HEK293 (cell line): ENCODE measurements around the gene TRIM40.

ENCODE experiments used
- BCL11A ChIP-seq: fragments of 450-650 bp; formaldehyde crosslinking; IDR thresholded peaks from 2 replicates; pipeline ENCODE4 v1.5.1; 2016; ENCODE audit warnings: low read depth, missing biosample characterization, missing genetic modification characterization
- CTCF ChIP-seq: fragments of 450-650 bp; formaldehyde crosslinking; IDR thresholded peaks from 2 replicates; pipeline ENCODE4 v1.5.1; 2016; ENCODE audit warnings: missing biosample characterization, missing genetic modification characterization
- TRIM28 ChIP-seq: IDR thresholded peaks from 2 replicates; pipeline ENCODE4 v1.6.1; 2011; ENCODE audit warnings: low read length, control low read depth, borderline replicate concordance
- ZBTB6 ChIP-seq: fragments of 450-650 bp; formaldehyde crosslinking; IDR thresholded peaks from 2 replicates; pipeline ENCODE4 v1.5.1; 2017; ENCODE audit warnings: missing biosample characterization, missing genetic modification characterization
- ZBTB8A ChIP-seq: fragments of 450-650 bp; formaldehyde crosslinking; IDR thresholded peaks from 2 replicates; pipeline ENCODE4 v1.5.1; 2016; ENCODE audit warnings: missing biosample characterization, missing genetic modification characterization
- ZFP41 ChIP-seq: fragments of 450-650 bp; formaldehyde crosslinking; IDR thresholded peaks from 2 replicates; pipeline ENCODE4 v1.5.1; 2016; ENCODE audit warnings: missing biosample characterization, missing genetic modification characterization, borderline replicate concordance
- ZNF121 ChIP-seq: fragments of 450-650 bp; formaldehyde crosslinking; IDR thresholded peaks from 2 replicates; pipeline ENCODE4 v1.5.1; 2016; ENCODE audit warnings: missing biosample characterization, missing genetic modification characterization
- ZNF433 ChIP-seq: fragments of 450-650 bp; formaldehyde crosslinking; IDR thresholded peaks from 2 replicates; pipeline ENCODE4 v1.5.1; 2016; ENCODE audit warnings: missing biosample characterization, missing genetic modification characterization, low read depth
- ZNF501 ChIP-seq: fragments of 450-650 bp; formaldehyde crosslinking; IDR thresholded peaks from 2 replicates; pipeline ENCODE4 v1.5.1; 2016; ENCODE audit warnings: missing biosample characterization, missing genetic modification characterization
- ZNF600 ChIP-seq: fragments of 450-650 bp; formaldehyde crosslinking; IDR thresholded peaks from 2 replicates; pipeline ENCODE4 v1.5.1; 2016; ENCODE audit warnings: missing biosample characterization, missing genetic modification characterization
- ZNF623 ChIP-seq: fragments of 450-650 bp; formaldehyde crosslinking; IDR thresholded peaks from 2 replicates; pipeline ENCODE4 v1.5.1; 2016; ENCODE audit warnings: missing biosample characterization, missing genetic modification characterization
- ZNF791 ChIP-seq: fragments of 450-650 bp; formaldehyde crosslinking; IDR thresholded peaks from 2 replicates; pipeline ENCODE4 v1.5.1; 2016; ENCODE audit warnings: missing biosample characterization, missing genetic modification characterization

GRCh38 chr6:30113003-30113759 is 22.8 kb upstream of the TRIM40 start, which contains the start of gene TRIM31:
- no peak for TF ChIP-seq ZNF121 (tag by site-specific recombination)
- no peak for TF ChIP-seq BCL11A
- TF ChIP-seq CTCF, result no peak
- no peak for TF ChIP-seq ZNF600 (tag by site-specific recombination)
- TF ChIP-seq ZNF501 (tag by site-specific recombination), result no peak
- no peak for TF ChIP-seq ZNF433 (tag by site-specific recombination)
- no peak for TF ChIP-seq ZNF791 (tag by site-specific recombination)
- no peak for TF ChIP-seq ZFP41 (tag by site-specific recombination)
- TF ChIP-seq ZNF623 (tag by site-specific recombination), result no peak
- no peak for TF ChIP-seq TRIM28
- no peak for TF ChIP-seq ZBTB8A (tag by site-specific recombination)
- TF ChIP-seq ZBTB6, result no peak
